ENCODE measurements around the gene VGF. TPM values are rescaled to one million over a fixed set of nuclear protein-coding genes. Genes with fewer than 3 reads are reported as not detected.
"Not testable (repeated sequence)": the region's sequence is repeated elsewhere in the genome, so short reads cannot be mapped to it uniquely, and the experiment has no call there.

The VGF gene
- 7.0 TPM for polyA plus RNA-seq (2013, experiment 1 of 4)
- polyA plus RNA-seq (2013, experiment 2 of 4): 3.8 TPM
- 3.1 TPM for polyA plus RNA-seq (2013, experiment 3 of 4)
- polyA plus RNA-seq (2013, experiment 4 of 4): 2.4 TPM

DNA sequence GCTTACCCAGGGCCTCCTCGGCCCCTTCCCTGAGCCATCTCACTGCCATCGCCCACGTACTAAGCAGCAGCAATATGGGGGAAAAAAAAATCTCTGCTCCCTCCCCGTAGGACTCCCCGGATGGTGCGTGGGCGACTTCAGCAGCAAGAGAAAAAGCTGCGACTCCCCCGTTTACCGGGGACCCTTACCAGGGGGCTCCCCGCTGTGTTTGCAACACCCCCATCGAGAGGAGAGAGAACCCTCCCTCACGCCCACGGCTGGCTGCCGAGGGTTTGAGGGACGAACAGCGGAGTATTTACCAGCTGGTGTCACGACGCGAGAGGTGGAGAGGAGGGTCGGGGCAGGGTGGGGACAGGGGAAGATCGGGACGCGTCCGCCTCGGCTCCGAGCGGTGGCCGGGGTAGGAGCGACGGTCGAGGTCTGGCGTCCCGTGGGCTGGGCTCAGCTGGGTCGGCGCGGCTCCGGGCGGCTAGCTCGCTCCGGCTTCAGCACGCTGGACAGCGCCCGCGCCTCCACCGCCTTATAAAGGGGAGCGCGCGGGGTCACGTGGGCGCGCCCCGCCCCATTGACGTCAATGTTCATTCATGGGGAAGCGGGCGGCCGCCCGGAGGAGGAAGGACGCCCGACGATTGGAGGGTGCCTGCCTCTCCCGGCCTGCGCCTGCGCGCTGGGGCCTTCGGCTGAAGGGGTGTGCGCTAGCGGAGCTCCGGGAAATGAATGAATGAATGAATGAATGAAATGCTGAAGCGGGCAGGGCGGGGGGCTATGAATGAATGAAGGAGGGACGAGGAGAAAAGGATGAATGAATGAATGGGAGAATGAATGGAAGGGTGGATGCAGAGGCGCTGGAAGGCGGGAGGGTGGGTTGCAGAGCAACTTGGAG is at the start of gene VGF:
Gene VGF, minus strand, starts transcription at position 495 of the 883 bp plus-strand sequence. CDS start 726 bp downstream, outside the sequence.
- no peaks in the 10 kb centered on the region for H3K9me3 ChIP-seq (ENCODE audit: control insufficient read depth, low read length)
- 1% methylated on average over 74 of the region's 74 CpGs for WGBS, 2 experiments
- H3K36me3 ChIP-seq (ENCODE audit: control insufficient read depth, insufficient read depth, low read length): no peaks in the 10 kb centered on the region
- no peak within 1 kb of the TSS for H3K27ac ChIP-seq (ENCODE audit: insufficient read depth, low read depth, low read length, poor library complexity, severe bottlenecking)
- H3K27me3 ChIP-seq (ENCODE audit: control insufficient read depth, insufficient read depth, low read length, poor library complexity, severe bottlenecking): peaks cover 93% of the 10 kb centered on the region
- H3K4me3 ChIP-seq (ENCODE audit: insufficient read depth, low read depth, low read length): peak within 1 kb of the TSS; percentile 35
- H3K4me1 ChIP-seq (ENCODE audit: control insufficient read depth, insufficient read depth, low read length): peaks cover 61% of the 10 kb centered on the region

DNA sequence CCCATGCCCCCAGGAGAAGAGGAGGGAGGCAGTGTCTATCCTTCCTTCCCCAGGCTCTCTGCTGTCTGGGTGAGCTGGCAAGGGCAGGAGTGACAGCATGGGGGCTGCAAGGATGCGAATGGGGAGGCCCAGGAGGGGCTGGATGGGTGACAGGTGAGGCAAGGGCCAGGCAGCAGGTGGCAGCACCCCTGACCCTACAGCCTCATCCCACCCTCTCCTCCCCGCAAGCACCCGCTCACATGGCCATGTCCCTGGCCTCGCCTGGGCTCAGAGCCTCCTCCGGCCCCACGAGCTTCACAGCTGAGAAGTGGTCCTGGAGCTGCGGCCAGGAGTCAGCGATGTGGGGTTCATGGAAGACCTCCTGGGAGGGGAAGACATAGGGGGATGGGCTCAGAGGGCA is 46.6 kb upstream of the VGF start:
- H3K9me3 ChIP-seq (ENCODE audit: control insufficient read depth, low read length): no peaks in the 10 kb centered on the region
- peaks cover 8% of the 10 kb centered on the region for H3K4me1 ChIP-seq (ENCODE audit: control insufficient read depth, insufficient read depth, low read length)
- H3K27ac ChIP-seq (ENCODE audit: insufficient read depth, low read depth, low read length, poor library complexity, severe bottlenecking): no peak overlapping the region
- H3K27me3 ChIP-seq (ENCODE audit: control insufficient read depth, insufficient read depth, low read length, poor library complexity, severe bottlenecking): no peaks in the 10 kb centered on the region
- no peak overlapping the region for H3K4me3 ChIP-seq (ENCODE audit: insufficient read depth, low read depth, low read length)
- 91 to 92% methylated on average over 8 of the region's 8 CpGs for WGBS, 2 experiments
- peaks cover 3% of the 10 kb centered on the region for H3K36me3 ChIP-seq (ENCODE audit: control insufficient read depth, insufficient read depth, low read length)

DNA sequence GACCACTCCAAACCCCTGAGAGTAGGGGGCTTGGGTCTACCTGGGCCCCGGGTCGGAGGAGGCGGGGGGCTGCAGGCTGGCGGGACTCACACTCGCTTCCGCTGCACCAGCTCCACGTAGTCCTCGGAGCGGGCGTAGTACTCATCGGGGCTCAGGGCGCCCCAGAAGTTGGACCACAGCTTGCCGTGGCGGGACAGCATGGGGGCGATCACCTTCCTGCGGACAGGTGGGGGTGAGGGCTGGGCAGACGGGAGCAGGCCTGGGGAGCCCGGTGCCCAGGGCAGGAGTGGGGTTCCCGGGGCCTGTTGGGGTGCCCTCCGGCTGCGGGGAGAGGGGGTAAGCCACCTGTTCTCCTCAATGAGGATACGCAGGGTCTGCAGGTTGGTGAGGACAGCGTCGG is 46.1 kb upstream of the VGF start:
- Histone ChIP-seq H3K27ac (ENCODE audit: insufficient read depth, low read depth, low read length, poor library complexity, severe bottlenecking) (no peak overlapping the region), H3K4me3 (ENCODE audit: insufficient read depth, low read depth, low read length) (no peak overlapping the region), H3K9me3 (ENCODE audit: control insufficient read depth, low read length) (no peaks in the 10 kb centered on the region), H3K4me1 (ENCODE audit: control insufficient read depth, insufficient read depth, low read length) (peaks cover 5% of the 10 kb centered on the region), H3K27me3 (ENCODE audit: control insufficient read depth, insufficient read depth, low read length, poor library complexity, severe bottlenecking) (no peaks in the 10 kb centered on the region), H3K36me3 (ENCODE audit: control insufficient read depth, insufficient read depth, low read length) (peaks cover 3% of the 10 kb centered on the region)
- WGBS, 2 experiments: 96 to 97% methylated on average over 24 of the region's 24 CpGs

DNA sequence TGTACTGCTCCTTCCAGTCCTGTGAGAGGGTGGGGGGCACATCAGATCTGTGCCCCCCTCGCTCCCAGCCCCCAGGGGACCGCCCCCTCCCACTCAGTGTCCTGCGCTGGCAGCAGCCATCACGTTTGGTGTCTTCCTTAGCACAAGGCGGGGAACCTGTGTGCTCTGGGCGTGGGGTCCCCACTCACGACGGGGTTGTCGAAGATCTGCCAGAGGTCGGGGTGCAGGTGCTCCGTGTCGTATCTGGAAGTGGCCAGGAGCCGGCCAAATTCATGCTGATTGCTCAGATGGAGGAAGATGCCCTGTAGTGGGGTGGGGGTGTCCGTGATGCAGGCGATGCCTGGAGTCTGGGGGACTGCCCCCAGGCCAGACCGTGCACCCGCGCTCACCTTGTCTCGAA is 44.8 kb upstream of the VGF start:
- 96% methylated on average over 19 of the region's 19 CpGs for WGBS, 2 experiments
- Histone ChIP-seq H3K36me3 (ENCODE audit: control insufficient read depth, insufficient read depth, low read length) (no peaks in the 10 kb centered on the region), H3K27me3 (ENCODE audit: control insufficient read depth, insufficient read depth, low read length, poor library complexity, severe bottlenecking) (no peaks in the 10 kb centered on the region), H3K9me3 (ENCODE audit: control insufficient read depth, low read length) (no peaks in the 10 kb centered on the region), H3K4me3 (ENCODE audit: insufficient read depth, low read depth, low read length) (no peak overlapping the region), H3K4me1 (ENCODE audit: control insufficient read depth, insufficient read depth, low read length) (no peaks in the 10 kb centered on the region), H3K27ac (ENCODE audit: insufficient read depth, low read depth, low read length, poor library complexity, severe bottlenecking) (no peak overlapping the region)

DNA sequence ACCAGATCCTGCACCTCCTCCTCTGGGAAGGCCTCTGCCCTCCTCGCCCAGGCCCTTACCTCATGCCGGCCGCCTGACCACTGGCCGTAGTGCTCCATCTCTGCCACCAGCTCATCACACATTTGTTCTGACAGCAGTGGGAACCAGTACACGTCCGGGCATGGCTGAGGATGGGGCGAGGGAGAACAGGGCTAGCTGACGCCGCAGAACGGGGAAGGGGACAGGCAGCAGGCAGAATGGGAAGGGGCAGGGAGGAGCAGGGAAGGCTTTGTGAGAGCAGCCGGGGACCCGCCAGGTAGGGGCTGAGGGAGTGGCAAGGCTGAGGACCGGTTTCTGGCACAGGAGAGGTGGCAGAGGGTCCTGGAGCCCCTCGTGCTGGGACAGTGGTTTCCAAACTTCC is 43.4 kb upstream of the VGF start:
- no peaks in the 10 kb centered on the region for H3K27me3 ChIP-seq (ENCODE audit: control insufficient read depth, insufficient read depth, low read length, poor library complexity, severe bottlenecking)
- no peak overlapping the region for H3K4me3 ChIP-seq (ENCODE audit: insufficient read depth, low read depth, low read length)
- H3K27ac ChIP-seq (ENCODE audit: insufficient read depth, low read depth, low read length, poor library complexity, severe bottlenecking): no peak overlapping the region
- H3K4me1 ChIP-seq (ENCODE audit: control insufficient read depth, insufficient read depth, low read length): no peaks in the 10 kb centered on the region
- 93 to 95% methylated on average over 14 of the region's 14 CpGs for WGBS, 2 experiments
- no peaks in the 10 kb centered on the region for H3K36me3 ChIP-seq (ENCODE audit: control insufficient read depth, insufficient read depth, low read length)
- no peaks in the 10 kb centered on the region for H3K9me3 ChIP-seq (ENCODE audit: control insufficient read depth, low read length)

DNA sequence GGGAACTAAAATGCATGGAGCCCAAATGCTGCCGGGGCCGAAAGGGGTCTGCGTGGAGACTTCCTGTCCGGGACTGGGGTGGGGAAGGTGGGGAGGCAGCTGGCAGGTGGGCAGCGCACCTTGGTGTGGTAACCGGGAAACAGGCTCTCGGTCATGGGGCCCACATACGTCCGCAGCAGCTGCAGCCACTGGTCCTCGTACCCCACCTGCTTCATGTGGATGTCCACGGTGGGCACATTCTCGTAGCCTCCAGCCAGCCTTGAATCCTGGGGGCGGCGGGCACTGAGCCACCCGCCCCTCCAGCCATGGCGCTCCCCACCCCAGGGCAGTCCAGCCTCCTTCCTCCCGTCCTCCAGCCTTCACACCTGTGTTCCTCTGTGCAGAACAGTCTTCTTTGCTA is 42.1 kb upstream of the VGF start:
- H3K27me3 ChIP-seq (ENCODE audit: control insufficient read depth, insufficient read depth, low read length, poor library complexity, severe bottlenecking): peaks cover 12% of the 10 kb centered on the region
- H3K36me3 ChIP-seq (ENCODE audit: control insufficient read depth, insufficient read depth, low read length): no peaks in the 10 kb centered on the region
- no peaks in the 10 kb centered on the region for H3K4me1 ChIP-seq (ENCODE audit: control insufficient read depth, insufficient read depth, low read length)
- H3K27ac ChIP-seq (ENCODE audit: insufficient read depth, low read depth, low read length, poor library complexity, severe bottlenecking): no peak overlapping the region
- H3K4me3 ChIP-seq (ENCODE audit: insufficient read depth, low read depth, low read length): no peak overlapping the region
- WGBS, 2 experiments: 91 to 93% methylated on average over 17 of the region's 17 CpGs
- H3K9me3 ChIP-seq (ENCODE audit: control insufficient read depth, low read length): no peaks in the 10 kb centered on the region

DNA sequence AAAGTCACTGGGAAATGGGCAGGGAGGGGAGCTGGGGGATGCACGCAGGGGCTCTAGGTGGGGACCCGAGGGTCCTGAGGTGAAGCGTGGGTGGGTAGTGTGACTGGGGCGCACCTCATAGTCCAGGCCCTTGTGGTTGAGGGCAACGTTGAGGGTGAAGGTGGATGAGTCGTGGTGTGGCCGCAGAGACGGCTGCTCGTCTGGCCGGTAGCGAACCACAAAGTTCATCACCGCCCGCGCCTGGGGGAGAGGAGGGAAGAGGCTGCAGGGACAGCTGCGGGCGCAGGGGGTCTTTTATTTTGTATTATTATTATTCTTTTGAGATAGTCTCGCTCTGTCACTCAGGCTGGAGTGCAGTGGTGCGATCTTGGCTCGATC is 41.3 kb upstream of the VGF start:
- H3K4me3 ChIP-seq (ENCODE audit: insufficient read depth, low read depth, low read length): no peak overlapping the region
- H3K4me1 ChIP-seq (ENCODE audit: control insufficient read depth, insufficient read depth, low read length): no peaks in the 10 kb centered on the region
- 95% methylated on average over 19 of the region's 19 CpGs for WGBS, 2 experiments

DNA sequence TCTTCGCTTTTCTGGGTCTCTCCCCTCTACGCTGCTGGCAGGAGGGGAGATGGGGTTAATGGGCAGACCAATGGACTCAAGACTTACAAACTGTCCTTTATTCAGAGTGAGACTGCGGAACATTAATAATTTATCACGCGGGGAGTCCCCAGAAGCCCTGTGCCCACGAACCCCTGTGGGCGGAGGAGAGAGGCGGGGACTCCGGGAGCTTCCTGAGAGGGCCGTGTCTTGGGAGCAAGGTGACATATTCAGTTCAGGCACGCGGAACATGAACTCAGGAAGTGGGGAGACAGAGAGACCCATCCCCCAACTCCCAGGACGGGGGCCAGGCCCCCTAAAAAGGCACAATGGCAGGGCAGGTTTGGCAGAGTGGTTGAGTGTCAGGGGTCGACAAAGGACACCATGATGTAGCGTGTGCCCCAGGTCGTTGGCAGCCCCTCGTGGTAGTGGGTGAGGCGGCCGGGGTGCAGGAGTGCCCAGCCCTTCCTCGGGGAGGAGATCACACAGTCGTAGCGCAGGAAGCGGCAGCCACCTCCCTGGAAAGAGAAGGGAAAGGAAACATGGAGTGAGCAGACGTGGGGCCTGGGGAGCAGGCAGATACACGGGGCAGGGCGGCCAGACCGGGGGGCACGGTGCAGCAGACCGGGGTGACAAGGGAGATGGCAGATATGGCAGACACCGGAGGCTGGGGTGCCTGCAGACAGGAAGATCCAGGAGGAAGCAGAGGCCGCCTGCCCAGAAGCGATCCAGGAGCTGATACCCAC is 40.7 kb upstream of the VGF start:
- Histone ChIP-seq H3K9me3 (ENCODE audit: control insufficient read depth, low read length) (no peaks in the 10 kb centered on the region), H3K4me1 (ENCODE audit: control insufficient read depth, insufficient read depth, low read length) (no peaks in the 10 kb centered on the region), H3K36me3 (ENCODE audit: control insufficient read depth, insufficient read depth, low read length) (no peaks in the 10 kb centered on the region), H3K27me3 (ENCODE audit: control insufficient read depth, insufficient read depth, low read length, poor library complexity, severe bottlenecking) (peaks cover 26% of the 10 kb centered on the region), H3K4me3 (ENCODE audit: insufficient read depth, low read depth, low read length) (no peak overlapping the region), H3K27ac (ENCODE audit: insufficient read depth, low read depth, low read length, poor library complexity, severe bottlenecking) (no peak overlapping the region)
- 93 to 96% methylated on average over 32 of the region's 32 CpGs for WGBS, 2 experiments

More for the DNA sequence above, 41.3 kb upstream of the VGF start:
- Histone ChIP-seq H3K27me3 (ENCODE audit: control insufficient read depth, insufficient read depth, low read length, poor library complexity, severe bottlenecking) (peaks cover 20% of the 10 kb centered on the region), H3K36me3 (ENCODE audit: control insufficient read depth, insufficient read depth, low read length) (no peaks in the 10 kb centered on the region), H3K27ac (ENCODE audit: insufficient read depth, low read depth, low read length, poor library complexity, severe bottlenecking) (no peak overlapping the region), H3K9me3 (ENCODE audit: control insufficient read depth, low read length) (no peaks in the 10 kb centered on the region)

DNA sequence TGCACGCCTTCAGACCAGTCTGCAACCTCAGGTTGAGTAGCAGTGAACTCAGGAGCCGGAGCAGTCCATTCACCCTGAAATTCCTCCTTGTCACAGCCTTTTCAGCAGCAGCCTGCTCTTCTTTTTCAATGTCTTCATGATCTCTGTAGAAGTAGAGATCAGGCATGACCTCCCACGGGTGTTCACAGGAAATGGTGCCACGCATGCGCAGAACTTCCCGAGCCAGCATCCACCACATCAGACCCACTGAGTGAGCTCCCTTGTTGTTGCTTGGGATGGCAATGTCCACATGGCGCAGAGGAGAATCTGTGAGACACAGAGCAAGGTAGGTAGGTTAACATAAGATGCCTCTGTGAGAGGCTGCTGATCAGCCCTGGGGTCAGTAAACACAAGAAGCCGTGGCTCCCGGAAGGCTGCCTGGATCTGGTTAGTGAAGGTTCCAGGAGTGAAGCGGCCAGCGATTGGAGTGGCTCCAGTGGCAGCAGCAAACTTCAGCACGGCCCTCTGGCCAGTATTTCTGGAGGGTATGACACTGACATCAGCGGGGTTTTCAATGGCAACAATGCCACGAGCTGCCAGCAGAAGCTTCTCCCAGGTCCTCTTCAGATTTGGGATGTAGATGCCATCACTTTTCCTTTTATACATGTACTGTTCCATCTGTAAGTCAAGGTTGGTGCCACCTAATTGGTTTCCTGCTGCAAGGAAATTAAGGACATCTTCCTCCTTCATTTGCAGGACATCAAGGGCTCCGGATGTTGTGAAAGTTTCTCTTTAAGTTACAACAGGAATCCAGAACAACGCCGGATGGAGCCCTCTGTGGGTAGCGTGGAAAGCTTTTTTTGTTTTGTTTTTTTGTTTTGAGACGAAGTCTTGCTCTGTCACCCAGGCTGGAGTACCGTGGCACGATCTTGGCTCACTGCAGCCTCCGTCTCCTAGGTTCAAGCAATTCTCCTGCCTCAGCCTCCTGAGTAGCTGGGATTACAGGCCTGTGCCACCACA is 38.7 kb upstream of the VGF start:
- WGBS, 2 experiments: 89 to 90% methylated on average over 22 of the region's 22 CpGs
- not testable (repeated sequence) for H3K27ac ChIP-seq (ENCODE audit: insufficient read depth, low read depth, low read length, poor library complexity, severe bottlenecking)

More for the DNA sequence above, 38.7 kb upstream of the VGF start:
- not testable (repeated sequence) for H3K4me1 ChIP-seq (ENCODE audit: control insufficient read depth, insufficient read depth, low read length); H3K4me3 ChIP-seq (ENCODE audit: insufficient read depth, low read depth, low read length); H3K36me3 ChIP-seq (ENCODE audit: control insufficient read depth, insufficient read depth, low read length); H3K9me3 ChIP-seq (ENCODE audit: control insufficient read depth, low read length)
- H3K27me3 ChIP-seq (ENCODE audit: control insufficient read depth, insufficient read depth, low read length, poor library complexity, severe bottlenecking): peaks cover 36% of the 10 kb centered on the region

Data from ectodermal cell (in vitro differentiated cells).